Liver (tissue), 9 donors: ENCODE measurements around the gene ATP1B2. TPM values are rescaled to one million over a fixed set of nuclear protein-coding genes. Genes with fewer than 3 reads are reported as not detected.

Experiments used
- DNase-seq: peaks from one replicate; pipeline ENCODE4 v3.0.0-alpha.2; 2017; ENCODE audit warnings: low spot score
- H3K27ac ChIP-seq, 2 donors: one replicate each; pipeline ENCODE4 v1.7.0; 2013; ENCODE audit warnings: inconsistent platforms in 2 of 2, low read length in 2 of 2, control low read depth in 1 of 2, low read depth in 1 of 2, mild to moderate bottlenecking in 1 of 2
- H3K27me3 ChIP-seq, 4 donors: one replicate each; pipeline versions ENCODE4 v1.6.1 to v1.7.0; 2013; ENCODE audit warnings: low read length in 3 of 4, inconsistent platforms in 1 of 4, mild to moderate bottlenecking in 1 of 4, moderate library complexity in 1 of 4; ENCODE audit not compliant: control insufficient read depth in 4 of 4, insufficient read depth in 4 of 4
- H3K36me3 ChIP-seq, 4 donors: one replicate each; pipeline versions ENCODE4 v1.6.1 to v1.7.0; 2013; ENCODE audit warnings: low read length in 3 of 4, mild to moderate bottlenecking in 3 of 4, low read depth in 1 of 4, moderate library complexity in 1 of 4; ENCODE audit not compliant: control insufficient read depth in 4 of 4, insufficient read depth in 3 of 4
- H3K4me1 ChIP-seq, 4 donors: one replicate each; pipeline versions ENCODE4 v1.6.1 to v1.7.0; 2013; ENCODE audit warnings: low read length in 3 of 4, mild to moderate bottlenecking in 3 of 4, moderate library complexity in 1 of 4; ENCODE audit not compliant: control insufficient read depth in 4 of 4, insufficient read depth in 4 of 4
- H3K4me3 ChIP-seq, 3 donors: one replicate each; pipeline versions ENCODE4 v1.6.1 to v1.7.0; 2013; ENCODE audit warnings: low read length in 3 of 3, control low read depth in 1 of 3, low read depth in 1 of 3, mild to moderate bottlenecking in 1 of 3
- H3K9ac ChIP-seq, 2 donors: one replicate each; pipeline ENCODE4 v1.7.0; 2013; ENCODE audit warnings: low read length in 2 of 2, mild to moderate bottlenecking in 2 of 2, moderate library complexity in 2 of 2, control low read depth in 1 of 2, low read depth in 1 of 2
- H3K9me3 ChIP-seq, 4 donors: one replicate each; pipeline versions ENCODE4 v1.6.1 to v1.7.0; 2013; ENCODE audit warnings: low read length in 3 of 4; ENCODE audit not compliant: control insufficient read depth in 4 of 4
- EGR1 ChIP-seq, 2 donors: IDR thresholded peaks; 2 replicates each; pipeline ENCODE4 v1.6.1; 2016 to 2018; ENCODE audit warnings: antibody characterized with exemption in 2 of 2, low read depth in 2 of 2
- FOXA1 ChIP-seq: IDR thresholded peaks from 2 replicates; pipeline ENCODE4 v1.6.1; 2016; ENCODE audit warnings: antibody characterized with exemption
- FOXA2 ChIP-seq: IDR thresholded peaks from 2 replicates; pipeline ENCODE4 v1.6.1; 2016; ENCODE audit warnings: antibody characterized with exemption
- GABPA ChIP-seq, 2 donors: IDR thresholded peaks in 1 of 2; conservative IDR thresholded peaks in 1 of 2; 2 replicates each; pipeline ENCODE4 v1.6.1; 2016; ENCODE audit warnings: antibody characterized with exemption in 2 of 2, mild to moderate bottlenecking in 1 of 2, moderate library complexity in 1 of 2
- HNF4A ChIP-seq, 2 donors: conservative IDR thresholded peaks; 2 replicates each; pipeline ENCODE4 v1.6.1; 2016; ENCODE audit warnings: antibody characterized with exemption in 2 of 2, mild to moderate bottlenecking in 2 of 2
- HNF4G ChIP-seq: IDR thresholded peaks from 2 replicates; pipeline ENCODE4 v1.6.1; 2016; ENCODE audit warnings: antibody characterized with exemption
- JUND ChIP-seq, 2 donors: IDR thresholded peaks; 2 replicates each; pipeline ENCODE4 v1.6.1; 2016; ENCODE audit warnings: antibody characterized with exemption in 2 of 2
- NR2F2 ChIP-seq: IDR thresholded peaks from 2 replicates; pipeline ENCODE4 v1.6.1; 2016; ENCODE audit warnings: antibody characterized with exemption
- RAD21 ChIP-seq, 2 donors: IDR thresholded peaks; 2 replicates each; pipeline ENCODE4 v1.6.1; 2016; ENCODE audit warnings: antibody characterized with exemption in 2 of 2, mild to moderate bottlenecking in 2 of 2
- RXRA ChIP-seq, 2 donors: IDR thresholded peaks; 2 replicates each; pipeline ENCODE4 v1.6.1; 2017 to 2018; ENCODE audit warnings: antibody characterized with exemption in 2 of 2, mild to moderate bottlenecking in 1 of 2
- SP1 ChIP-seq: IDR thresholded peaks from 2 replicates; pipeline ENCODE4 v1.6.1; 2018; ENCODE audit warnings: antibody characterized with exemption, mild to moderate bottlenecking
- TAF1 ChIP-seq: conservative IDR thresholded peaks from 2 replicates; pipeline ENCODE4 v1.6.1; 2016; ENCODE audit warnings: antibody characterized with exemption, mild to moderate bottlenecking
- YY1 ChIP-seq: IDR thresholded peaks from 2 replicates; pipeline ENCODE4 v1.6.1; 2016; ENCODE audit warnings: antibody characterized with exemption, mild to moderate bottlenecking
- WGBS: extraction: QIAGEN DNeasy Blood & Tissue Kit; methylation state at CpG from one replicate; pipeline ENCODE4 v1.1.7; 2013; 5-methylcytosine and 5-hydroxymethylcytosine counted together
- polyA plus RNA-seq, 2 donors: library from polyadenylated mRNA; stranded (reverse) in 1 of 2; unstranded in 1 of 2; fragments of 200-250 nt in 1 of 2; fragments of >200 nt in 1 of 2; fragmentation: Nextera tagmentation in 1 of 2; extraction: Ambion mirVana in 1 of 2; gene quantifications; one replicate each; pipeline versions ENCODE4 v1.2.1 to v1.2.3, GENCODE V29; 2013 to 2015
- total RNA-seq, 2 donors: library from RNA; depleted of rRNA; stranded (reverse); fragments of >200 nt; gene quantifications; one replicate each; pipeline ENCODE4 v1.2.3, GENCODE V29; 2014
- TF ChIP-seq, protein P1 (sequence below): IDR thresholded peaks from 2 replicates; pipeline ENCODE4 v1.6.1; 2016; ENCODE audit warnings: antibody characterized with exemption, mild to moderate bottlenecking
- TF ChIP-seq, protein P2 (sequence below): IDR thresholded peaks from 2 replicates; pipeline ENCODE4 v1.6.1; 2016; ENCODE audit warnings: antibody characterized with exemption
- TF ChIP-seq, protein P3 (sequence below): IDR thresholded peaks from 2 replicates; pipeline ENCODE4 v1.6.1; 2016; ENCODE audit warnings: antibody characterized with exemption
- TF ChIP-seq, protein P4 (sequence below): fragments of 150-350 bp; IDR thresholded peaks from 2 replicates; pipeline ENCODE4 v1.5.1; 2017; ENCODE audit warnings: improper control_type of control experiment, low read depth, low read length; ENCODE audit not compliant: missing input control
- TF ChIP-seq, protein P5 (sequence below): IDR thresholded peaks from 2 replicates; pipeline ENCODE4 v1.6.1; 2016; ENCODE audit warnings: antibody characterized with exemption
- donor health status: healthy.
- donor health status: healthy.
- donor health status: healthy.
- donor health status: healthy.
- donor health status: healthy.

Gene ATP1B2
- total and polyA plus RNA-seq, 4 donors, result 0.33 to 8.3 (median 2.0) TPM

DNA sequence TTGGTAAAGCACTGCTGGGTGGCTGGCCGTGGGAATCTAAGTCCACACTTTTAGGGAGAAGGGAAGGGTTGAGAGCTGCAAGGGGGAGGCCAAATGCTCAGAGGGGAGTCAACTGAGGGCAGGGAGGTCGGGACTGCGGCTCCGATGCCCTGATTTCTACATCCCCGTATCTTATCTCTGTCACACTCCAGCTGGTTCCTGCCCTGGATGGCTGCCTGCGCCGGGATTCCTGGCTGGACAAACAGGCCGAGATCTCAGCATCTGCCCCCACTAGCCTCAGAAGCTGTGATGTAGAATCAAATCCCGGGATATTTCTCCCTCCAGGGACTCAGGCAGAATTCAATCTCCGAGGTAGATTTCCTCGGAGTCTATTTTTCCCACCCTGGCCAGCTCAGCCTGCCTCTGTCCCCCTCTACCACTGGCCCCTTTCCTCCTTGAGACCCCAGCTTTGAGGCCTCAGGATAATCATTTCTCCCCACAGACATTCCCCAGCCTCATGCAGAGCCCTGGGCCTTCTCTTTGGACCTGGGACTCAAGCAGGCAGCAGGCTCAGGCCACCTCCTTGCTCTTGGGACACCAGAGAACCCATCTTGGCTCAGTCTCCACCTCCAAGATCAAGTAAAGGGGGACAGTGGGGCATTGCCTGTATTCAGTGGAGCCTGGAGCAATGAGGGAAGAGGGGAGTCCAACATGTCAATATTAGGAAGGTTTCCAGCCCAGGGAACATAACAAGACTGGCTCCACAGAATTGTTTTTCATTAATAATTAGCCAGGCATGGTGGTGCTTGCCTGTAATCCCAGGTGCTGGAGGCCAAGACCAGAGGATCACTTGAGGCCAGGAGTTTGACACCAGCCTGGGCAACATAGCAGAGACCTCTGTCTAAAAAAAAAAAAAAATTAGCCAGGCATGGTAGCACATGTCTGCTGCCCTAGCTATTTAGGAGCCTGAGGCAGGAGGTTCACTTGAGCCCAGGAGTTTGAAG is 19.0 kb upstream of the ATP1B2 start:
- TF ChIP-seq, protein P1, sequence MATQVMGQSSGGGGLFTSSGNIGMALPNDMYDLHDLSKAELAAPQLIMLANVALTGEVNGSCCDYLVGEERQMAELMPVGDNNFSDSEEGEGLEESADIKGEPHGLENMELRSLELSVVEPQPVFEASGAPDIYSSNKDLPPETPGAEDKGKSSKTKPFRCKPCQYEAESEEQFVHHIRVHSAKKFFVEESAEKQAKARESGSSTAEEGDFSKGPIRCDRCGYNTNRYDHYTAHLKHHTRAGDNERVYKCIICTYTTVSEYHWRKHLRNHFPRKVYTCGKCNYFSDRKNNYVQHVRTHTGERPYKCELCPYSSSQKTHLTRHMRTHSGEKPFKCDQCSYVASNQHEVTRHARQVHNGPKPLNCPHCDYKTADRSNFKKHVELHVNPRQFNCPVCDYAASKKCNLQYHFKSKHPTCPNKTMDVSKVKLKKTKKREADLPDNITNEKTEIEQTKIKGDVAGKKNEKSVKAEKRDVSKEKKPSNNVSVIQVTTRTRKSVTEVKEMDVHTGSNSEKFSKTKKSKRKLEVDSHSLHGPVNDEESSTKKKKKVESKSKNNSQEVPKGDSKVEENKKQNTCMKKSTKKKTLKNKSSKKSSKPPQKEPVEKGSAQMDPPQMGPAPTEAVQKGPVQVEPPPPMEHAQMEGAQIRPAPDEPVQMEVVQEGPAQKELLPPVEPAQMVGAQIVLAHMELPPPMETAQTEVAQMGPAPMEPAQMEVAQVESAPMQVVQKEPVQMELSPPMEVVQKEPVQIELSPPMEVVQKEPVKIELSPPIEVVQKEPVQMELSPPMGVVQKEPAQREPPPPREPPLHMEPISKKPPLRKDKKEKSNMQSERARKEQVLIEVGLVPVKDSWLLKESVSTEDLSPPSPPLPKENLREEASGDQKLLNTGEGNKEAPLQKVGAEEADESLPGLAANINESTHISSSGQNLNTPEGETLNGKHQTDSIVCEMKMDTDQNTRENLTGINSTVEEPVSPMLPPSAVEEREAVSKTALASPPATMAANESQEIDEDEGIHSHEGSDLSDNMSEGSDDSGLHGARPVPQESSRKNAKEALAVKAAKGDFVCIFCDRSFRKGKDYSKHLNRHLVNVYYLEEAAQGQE, result no peak
- TF ChIP-seq JUND (IDR thresholded peaks at IDR 0.05), result peak in 1 of 2 donors; percentile 6
- no peak for TF ChIP-seq HNF4G
- TF ChIP-seq, protein P2, sequence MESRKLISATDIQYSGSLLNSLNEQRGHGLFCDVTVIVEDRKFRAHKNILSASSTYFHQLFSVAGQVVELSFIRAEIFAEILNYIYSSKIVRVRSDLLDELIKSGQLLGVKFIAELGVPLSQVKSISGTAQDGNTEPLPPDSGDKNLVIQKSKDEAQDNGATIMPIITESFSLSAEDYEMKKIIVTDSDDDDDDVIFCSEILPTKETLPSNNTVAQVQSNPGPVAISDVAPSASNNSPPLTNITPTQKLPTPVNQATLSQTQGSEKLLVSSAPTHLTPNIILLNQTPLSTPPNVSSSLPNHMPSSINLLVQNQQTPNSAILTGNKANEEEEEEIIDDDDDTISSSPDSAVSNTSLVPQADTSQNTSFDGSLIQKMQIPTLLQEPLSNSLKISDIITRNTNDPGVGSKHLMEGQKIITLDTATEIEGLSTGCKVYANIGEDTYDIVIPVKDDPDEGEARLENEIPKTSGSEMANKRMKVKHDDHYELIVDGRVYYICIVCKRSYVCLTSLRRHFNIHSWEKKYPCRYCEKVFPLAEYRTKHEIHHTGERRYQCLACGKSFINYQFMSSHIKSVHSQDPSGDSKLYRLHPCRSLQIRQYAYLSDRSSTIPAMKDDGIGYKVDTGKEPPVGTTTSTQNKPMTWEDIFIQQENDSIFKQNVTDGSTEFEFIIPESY, result peak; percentile 15
- peak; percentile 41 for TF ChIP-seq SP1
- peak; percentile 24 to 54 for TF ChIP-seq HNF4A (conservative IDR thresholded peaks at IDR 0.05)
- TF ChIP-seq EGR1 (IDR thresholded peaks at IDR 0.05; ENCODE audit: low read depth in 2 of 2), result no peak
- peak in 1 of 2 donors; percentile 8 for TF ChIP-seq RAD21 (IDR thresholded peaks at IDR 0.05)
- TF ChIP-seq, protein P3, sequence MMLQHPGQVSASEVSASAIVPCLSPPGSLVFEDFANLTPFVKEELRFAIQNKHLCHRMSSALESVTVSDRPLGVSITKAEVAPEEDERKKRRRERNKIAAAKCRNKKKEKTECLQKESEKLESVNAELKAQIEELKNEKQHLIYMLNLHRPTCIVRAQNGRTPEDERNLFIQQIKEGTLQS, result no peak
- TF ChIP-seq RXRA (IDR thresholded peaks at IDR 0.05), result peak; percentile 76 to 78
- TF ChIP-seq TAF1, result no peak
- TF ChIP-seq NR2F2, result no peak
- TF ChIP-seq FOXA1, result no peak
- TF ChIP-seq, protein P4, sequence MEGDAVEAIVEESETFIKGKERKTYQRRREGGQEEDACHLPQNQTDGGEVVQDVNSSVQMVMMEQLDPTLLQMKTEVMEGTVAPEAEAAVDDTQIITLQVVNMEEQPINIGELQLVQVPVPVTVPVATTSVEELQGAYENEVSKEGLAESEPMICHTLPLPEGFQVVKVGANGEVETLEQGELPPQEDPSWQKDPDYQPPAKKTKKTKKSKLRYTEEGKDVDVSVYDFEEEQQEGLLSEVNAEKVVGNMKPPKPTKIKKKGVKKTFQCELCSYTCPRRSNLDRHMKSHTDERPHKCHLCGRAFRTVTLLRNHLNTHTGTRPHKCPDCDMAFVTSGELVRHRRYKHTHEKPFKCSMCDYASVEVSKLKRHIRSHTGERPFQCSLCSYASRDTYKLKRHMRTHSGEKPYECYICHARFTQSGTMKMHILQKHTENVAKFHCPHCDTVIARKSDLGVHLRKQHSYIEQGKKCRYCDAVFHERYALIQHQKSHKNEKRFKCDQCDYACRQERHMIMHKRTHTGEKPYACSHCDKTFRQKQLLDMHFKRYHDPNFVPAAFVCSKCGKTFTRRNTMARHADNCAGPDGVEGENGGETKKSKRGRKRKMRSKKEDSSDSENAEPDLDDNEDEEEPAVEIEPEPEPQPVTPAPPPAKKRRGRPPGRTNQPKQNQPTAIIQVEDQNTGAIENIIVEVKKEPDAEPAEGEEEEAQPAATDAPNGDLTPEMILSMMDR, result no peak
- no peak for TF ChIP-seq YY1
- no peak for TF ChIP-seq GABPA (IDR thresholded peaks at IDR 0.05 in 1 of 2, conservative IDR thresholded peaks at IDR 0.05 in 1 of 2)
- TF ChIP-seq, protein P5, sequence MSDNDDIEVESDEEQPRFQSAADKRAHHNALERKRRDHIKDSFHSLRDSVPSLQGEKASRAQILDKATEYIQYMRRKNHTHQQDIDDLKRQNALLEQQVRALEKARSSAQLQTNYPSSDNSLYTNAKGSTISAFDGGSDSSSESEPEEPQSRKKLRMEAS, result peak; percentile 30
- TF ChIP-seq FOXA2, result no peak
- H3K4me1 ChIP-seq, result peaks cover 15 to 44% (median 38%) of the 10 kb centered on the region in 4 donors
- H3K9me3 ChIP-seq, result no peaks in the 10 kb centered on the region
- DNase-seq, result no peak
- no peaks in the 10 kb centered on the region for H3K27me3 ChIP-seq
- H3K4me3 ChIP-seq, result no peak overlapping the region
- peak overlapping the region in 1 of 2 donors; percentile 55 for H3K9ac ChIP-seq
- peak overlapping the region; percentile 57 to 85 for H3K27ac ChIP-seq
- H3K36me3 ChIP-seq, result no peaks in the 10 kb centered on the region
- 19% methylated on average over 11 of the region's 11 CpGs for WGBS
